ENCODE results near the gene RC3H2. TPM values are rescaled to one million over a fixed set of nuclear protein-coding genes. Genes with fewer than 3 reads are reported as not detected.
"Not testable (repeated sequence)": the region's sequence is repeated elsewhere in the genome, so short reads cannot be mapped to it uniquely, and the experiment has no call there.

The RC3H2 gene
- total and polyA plus RNA-seq, 10 of the 15 experiments (the other 5 are each of a cell fraction or from before 2014, with no cell fraction given), result 7.2 to 25.5 (median 16.1) TPM

- H3K4me3 ChIP-seq; POLR2A ChIA-PET; H3K36me3 ChIP-seq (ENCODE audit: control insufficient read depth in 2 of 2, insufficient read depth in 2 of 2, low read length in 1 of 2); H2AFZ ChIP-seq (ENCODE audit: control insufficient read depth, low read depth, low read length); H3K4me2 ChIP-seq (ENCODE audit: control insufficient read depth, insufficient read depth); BruUV-seq (replicated peaks); H3K9me3 ChIP-seq (replicated peaks; ENCODE audit: control insufficient read depth, insufficient read depth, low read length); H3K4me1 ChIP-seq (ENCODE audit: control insufficient read depth, insufficient read depth, low read length); H4K20me1 ChIP-seq (ENCODE audit: control insufficient read depth, insufficient read depth); H3K9ac ChIP-seq (ENCODE audit: control insufficient read depth, insufficient read depth, low read length); DNase-seq (ENCODE audit: low read depth, low spot score); H3K79me2 ChIP-seq (ENCODE audit: control insufficient read depth, insufficient read depth, low read length); in situ Hi-C loops (cut with MboI); H3K27ac ChIP-seq (ENCODE audit: control insufficient read depth, insufficient read depth); SMC1A ChIA-PET (ENCODE audit: uncharacterized antibody, unreplicated experiment); FAIRE-seq; ATAC-seq; H3K27me3 ChIP-seq (replicated peaks in 1 of 2; ENCODE audit: control insufficient read depth in 2 of 2, insufficient read depth in 2 of 2, low read length in 1 of 2): not testable (repeated sequence)
- 55% methylated on average over 3 of the region's 3 CpGs for WGBS (ENCODE audit: insufficient coverage, insufficient replicate concordance, low lambda C conversion rate, missing lambda C conversion rate)
- ChIA-PET CTCF (interaction anchor here (1.1 to 1.2 kb wide), 3 partner anchors 10 to 385 kb away, joined by 3 to 4 read pairs (median 3); partner anchors contain the start of gene PDCL), RAD21 (ENCODE audit: unreplicated experiment) (interaction anchor here (1.5 to 1.6 kb wide), 2 partner anchors 27 to 152 kb away, joined by 3 read pairs; no protein-coding TSS in a partner anchor)
- TF ChIP-seq CTCF (IDR thresholded peaks at IDR 0.05 in 2 of 3, conservative IDR thresholded peaks at IDR 0.05 in 1 of 3; ENCODE audit: control insufficient read depth in 2 of 3, extremely low read depth in 1 of 3, insufficient read depth in 1 of 3, low read depth in 3 of 3, low read length in 3 of 3), result peak in 1 of 3 experiments; percentile 22; a peak in 1 of 6 replicates
- intact Hi-C loops (cut with micrococcal nuclease; ENCODE audit: unreplicated experiment), result loop anchor here (10.0 kb wide), 1 partner anchor 506 kb away; no protein-coding TSS in a partner anchor
Observed at GRCh38 chr9:122838441-122838840, 66.7 kb downstream of the RC3H2 start.

- no peaks in the 10 kb centered on the region for H3K36me3 ChIP-seq (ENCODE audit: control insufficient read depth in 2 of 2, insufficient read depth in 2 of 2, low read length in 1 of 2)
- FAIRE-seq (no peak), ATAC-seq (no peak)
Observed at GRCh38 chr9:122837266-122837850, 67.8 kb downstream of the RC3H2 start.

More at GRCh38 chr9:122837266-122837850, 67.8 kb downstream of the RC3H2 start:
- intact Hi-C loops (cut with micrococcal nuclease; ENCODE audit: unreplicated experiment) (loop anchor here (10.0 kb wide), 1 partner anchor 507 kb away; no protein-coding TSS in a partner anchor), in situ Hi-C loops (cut with MboI) (no loop called here)
- H3K4me3 ChIP-seq, result no peak overlapping the region
- TF ChIP-seq NFYB (IDR thresholded peaks at IDR 0.05; ENCODE audit: insufficient read depth, low read depth, low read length) (no peak), POU2F2 (IDR thresholded peaks at IDR 0.05; ENCODE audit: borderline replicate concordance, low read depth, low read length) (no peak), TARDBP (IDR thresholded peaks at IDR 0.05; ENCODE audit: borderline replicate concordance) (no peak), ATF7 (IDR thresholded peaks at IDR 0.05; ENCODE audit: low read depth) (no peak), IRF4 (IDR thresholded peaks at IDR 0.05; ENCODE audit: low read depth, low read length) (no peak)
- no peak for DNase-seq (ENCODE audit: low read depth, low spot score)
- no TSS peak for BruUV-seq (replicated peaks)
- H3K27ac ChIP-seq (ENCODE audit: control insufficient read depth, insufficient read depth), result no peak overlapping the region
- H3K27me3 ChIP-seq (replicated peaks in 1 of 2; ENCODE audit: control insufficient read depth in 2 of 2, insufficient read depth in 2 of 2, low read length in 1 of 2), result no peaks in the 10 kb centered on the region
- RAD21 ChIA-PET (ENCODE audit: unreplicated experiment), result interaction anchor here (1.1 kb wide), 1 partner anchor 512 kb away, joined by 3 read pairs; no protein-coding TSS in a partner anchor
- CTCF ChIA-PET, result interaction anchor here (0.9 to 1.2 kb wide), 2 partner anchors 9 to 386 kb away, joined by 3 read pairs; partner anchors contain the start of gene PDCL
- 72% methylated on average over 14 of the region's 14 CpGs for WGBS (ENCODE audit: insufficient coverage, insufficient replicate concordance, low lambda C conversion rate, missing lambda C conversion rate)
- no peaks in the 10 kb centered on the region for H4K20me1 ChIP-seq (ENCODE audit: control insufficient read depth, insufficient read depth)
- no peak overlapping the region for H3K4me2 ChIP-seq (ENCODE audit: control insufficient read depth, insufficient read depth)
- SMC1A ChIA-PET (ENCODE audit: uncharacterized antibody, unreplicated experiment), result no interaction called here
- no peaks in the 10 kb centered on the region for H3K79me2 ChIP-seq (ENCODE audit: control insufficient read depth, insufficient read depth, low read length)
- no peak overlapping the region for H2AFZ ChIP-seq (ENCODE audit: control insufficient read depth, low read depth, low read length)
- no peak overlapping the region for H3K9ac ChIP-seq (ENCODE audit: control insufficient read depth, insufficient read depth, low read length)
- no peaks in the 10 kb centered on the region for H3K9me3 ChIP-seq (replicated peaks; ENCODE audit: control insufficient read depth, insufficient read depth, low read length)
- peaks cover 4% of the 10 kb centered on the region for H3K4me1 ChIP-seq (ENCODE audit: control insufficient read depth, insufficient read depth, low read length)
- POLR2A ChIA-PET, result no interaction called here
